ENCODE results near the gene OSBPL3. TPM values are rescaled to one million over a fixed set of nuclear protein-coding genes. Genes with fewer than 3 reads are reported as not detected.

Gene OSBPL3
- polyA plus RNA-seq, 3 donors, result 2.6 to 9.2 (median 3.7) TPM

- Mint-ChIP-seq H3K27me3 (ENCODE audit: low read depth in 3 of 3) (no peaks in the 10 kb centered on the region), H3K4me3 (no peak overlapping the region), H3K4me1 (no peaks in the 10 kb centered on the region), H3K27ac (no peak overlapping the region), H3K36me3 (peaks cover 38 to 45% of the 10 kb centered on the region in 2 donors), H3K9me3 (no peaks in the 10 kb centered on the region)
- Histone ChIP-seq H3K9me3 (replicated peaks in 1 of 2; ENCODE audit: control insufficient read depth in 1 of 2, insufficient read depth in 1 of 2, low read length in 2 of 2) (no peaks in the 10 kb centered on the region), H3K79me2 (ENCODE audit: insufficient read depth, low read length) (no peaks in the 10 kb centered on the region), H4K20me1 (ENCODE audit: insufficient read depth, low read length) (no peaks in the 10 kb centered on the region), H3K4me2 (replicated peaks; ENCODE audit: extremely low read depth, low read length, poor library complexity, severe bottlenecking) (no peak overlapping the region), H3K36me3 (replicated peaks in 1 of 2; ENCODE audit: control insufficient read depth in 1 of 2, insufficient read depth in 2 of 2, low read length in 2 of 2) (peaks cover 7 to 19% of the 10 kb centered on the region in 2 donors), H3K27ac (ENCODE audit: low read depth in 1 of 2, low read length in 2 of 2) (no peak overlapping the region), H3K9ac (ENCODE audit: insufficient read depth, low read length, poor library complexity, severe bottlenecking) (no peak overlapping the region), H3K27me3 (ENCODE audit: control insufficient read depth in 2 of 2, insufficient read depth in 2 of 2, low read length in 2 of 2) (no peaks in the 10 kb centered on the region), H2AFZ (ENCODE audit: insufficient read depth, low read depth, low read length, poor library complexity, severe bottlenecking) (no peak overlapping the region), H3K4me3 (replicated peaks in 1 of 3; ENCODE audit: low read depth in 2 of 3, low read length in 3 of 3) (no peak overlapping the region), H3K4me1 (ENCODE audit: control insufficient read depth in 1 of 2, insufficient read depth in 2 of 2, low read length in 2 of 2) (no peaks in the 10 kb centered on the region)
- no peak for TF ChIP-seq CTCF (IDR thresholded peaks at IDR 0.05)
- intact Hi-C loops (cut with micrococcal nuclease), result no loop called here
- DNase-seq, result no peak
- WGBS (ENCODE audit: insufficient coverage), result 92% methylated on average over 5 of the region's 6 CpGs
Measured at GRCh38 chr7:24808518-24808917, 171.5 kb downstream of the OSBPL3 start.

GRCh38 chr7:24802300-24802699 lies 177.7 kb downstream of the OSBPL3 start:
- Histone ChIP-seq H3K9ac (ENCODE audit: insufficient read depth, low read length, poor library complexity, severe bottlenecking) (no peak overlapping the region), H3K4me1 (ENCODE audit: control insufficient read depth in 1 of 2, insufficient read depth in 2 of 2, low read length in 2 of 2) (no peaks in the 10 kb centered on the region), H3K27me3 (ENCODE audit: control insufficient read depth in 2 of 2, insufficient read depth in 2 of 2, low read length in 2 of 2) (no peaks in the 10 kb centered on the region), H3K9me3 (replicated peaks in 1 of 2; ENCODE audit: control insufficient read depth in 1 of 2, insufficient read depth in 1 of 2, low read length in 2 of 2) (no peaks in the 10 kb centered on the region), H3K4me3 (replicated peaks in 1 of 3; ENCODE audit: low read depth in 2 of 3, low read length in 3 of 3) (no peak overlapping the region), H2AFZ (ENCODE audit: insufficient read depth, low read depth, low read length, poor library complexity, severe bottlenecking) (no peak overlapping the region), H3K4me2 (replicated peaks; ENCODE audit: extremely low read depth, low read length, poor library complexity, severe bottlenecking) (no peak overlapping the region), H3K36me3 (replicated peaks in 1 of 2; ENCODE audit: control insufficient read depth in 1 of 2, insufficient read depth in 2 of 2, low read length in 2 of 2) (peaks cover 9 to 30% of the 10 kb centered on the region in 2 donors), H3K79me2 (ENCODE audit: insufficient read depth, low read length) (no peaks in the 10 kb centered on the region), H3K27ac (ENCODE audit: low read depth in 1 of 2, low read length in 2 of 2) (no peak overlapping the region), H4K20me1 (ENCODE audit: insufficient read depth, low read length) (no peaks in the 10 kb centered on the region)
- Mint-ChIP-seq H3K27ac (no peak overlapping the region), H3K4me3 (no peak overlapping the region), H3K4me1 (no peaks in the 10 kb centered on the region), H3K27me3 (ENCODE audit: low read depth in 3 of 3) (peaks cover 0 to 1% (median 1%) of the 10 kb centered on the region in 3 donors), H3K9me3 (no peaks in the 10 kb centered on the region), H3K36me3 (peaks cover 23 to 49% of the 10 kb centered on the region in 2 donors)
- intact Hi-C loops (cut with micrococcal nuclease), result no loop called here
- no peak for DNase-seq
- no peak for TF ChIP-seq CTCF (IDR thresholded peaks at IDR 0.05)
- 94% methylated on average over 2 of the region's 5 CpGs for WGBS (ENCODE audit: insufficient coverage)
